ENCODE data around the gene MRPS16. TPM values are rescaled to one million over a fixed set of nuclear protein-coding genes. Genes with fewer than 3 reads are reported as not detected.

The MRPS16 gene
- total RNA-seq, 4 donors from 2014 or later = 37.4 to 43.5 (median 40.3) TPM

- Histone ChIP-seq H3K27ac (no peak overlapping the region), H3K27me3 (no peaks in the 10 kb centered on the region), H3K9me3 (no peaks in the 10 kb centered on the region), H3K4me1 (no peaks in the 10 kb centered on the region), H3K4me3 (no peak overlapping the region), H3K36me3 (peaks cover 0 to 25% of the 10 kb centered on the region in 2 donors)
- no peak for TF ChIP-seq EP300 (IDR thresholded peaks at IDR 0.05)
- TF ChIP-seq CTCF (IDR thresholded peaks at IDR 0.05) = no peak
- no peak for TF ChIP-seq POLR2A (IDR thresholded peaks at IDR 0.05)
- no peak for TF ChIP-seq POLR2AphosphoS5 (IDR thresholded peaks at IDR 0.05)
- ATAC-seq = no peak
These were observed 26.9 kb downstream of the MRPS16 start for GRCh38 chr10:73225518-73225917.

GRCh38 chr10:73220989-73221388 is 31.5 kb downstream of the MRPS16 start:
- no peaks in the 10 kb centered on the region for H3K9me3 ChIP-seq
- no peak for ATAC-seq
- no peak overlapping the region for H3K27ac ChIP-seq
- TF ChIP-seq POLR2A (IDR thresholded peaks at IDR 0.05) = no peak
- no peak for TF ChIP-seq POLR2AphosphoS5 (IDR thresholded peaks at IDR 0.05)
- no peak for TF ChIP-seq EP300 (IDR thresholded peaks at IDR 0.05)
- no peak for TF ChIP-seq CTCF (IDR thresholded peaks at IDR 0.05)
- WGBS, 2 donors (ENCODE audit: low coverage in 1 of 2) = 88 to 100% methylated on average over 1 of the region's 1 CpG
- no peaks in the 10 kb centered on the region for H3K4me1 ChIP-seq
- H3K36me3 ChIP-seq = peaks cover 0 to 26% of the 10 kb centered on the region in 2 donors
- H3K27me3 ChIP-seq = no peaks in the 10 kb centered on the region
- no peak overlapping the region for H3K4me3 ChIP-seq

- Histone ChIP-seq H3K9me3 (no peaks in the 10 kb centered on the region), H3K4me1 (no peaks in the 10 kb centered on the region), H3K36me3 (peaks cover 0 to 26% of the 10 kb centered on the region in 2 donors), H3K27ac (no peak overlapping the region), H3K4me3 (no peak overlapping the region), H3K27me3 (no peaks in the 10 kb centered on the region)
- ATAC-seq = no peak
- TF ChIP-seq POLR2AphosphoS5 (IDR thresholded peaks at IDR 0.05) (no peak), EP300 (IDR thresholded peaks at IDR 0.05) (no peak), POLR2A (IDR thresholded peaks at IDR 0.05) (no peak), CTCF (IDR thresholded peaks at IDR 0.05) (no peak)
These were observed 33.1 kb downstream of the MRPS16 start for GRCh38 chr10:73219384-73219783.

GRCh38 chr10:73218431-73219191 is 33.8 kb downstream of the MRPS16 start:
- H3K27me3 ChIP-seq = no peaks in the 10 kb centered on the region
- WGBS, 2 donors (ENCODE audit: low coverage in 1 of 2) = 94 to 96% methylated on average over 2 of the region's 2 CpGs
- no peak for ATAC-seq
- H3K4me3 ChIP-seq = no peak overlapping the region
- H3K36me3 ChIP-seq = peaks cover 0 to 26% of the 10 kb centered on the region in 2 donors
- no peaks in the 10 kb centered on the region for H3K9me3 ChIP-seq
- TF ChIP-seq POLR2A (IDR thresholded peaks at IDR 0.05) = no peak
- no peak for TF ChIP-seq POLR2AphosphoS5 (IDR thresholded peaks at IDR 0.05)
- TF ChIP-seq CTCF (IDR thresholded peaks at IDR 0.05) = no peak
- TF ChIP-seq EP300 (IDR thresholded peaks at IDR 0.05) = no peak
- H3K4me1 ChIP-seq = no peaks in the 10 kb centered on the region
- H3K27ac ChIP-seq = no peak overlapping the region

- H3K9me3 ChIP-seq = no peaks in the 10 kb centered on the region
- no peak overlapping the region for H3K4me3 ChIP-seq
- TF ChIP-seq POLR2A (IDR thresholded peaks at IDR 0.05) (no peak), CTCF (IDR thresholded peaks at IDR 0.05) (no peak), EP300 (IDR thresholded peaks at IDR 0.05) (no peak), POLR2AphosphoS5 (IDR thresholded peaks at IDR 0.05) (no peak)
- no peaks in the 10 kb centered on the region for H3K27me3 ChIP-seq
- peaks cover 0 to 26% of the 10 kb centered on the region in 2 donors for H3K36me3 ChIP-seq
- WGBS, 2 donors (ENCODE audit: low coverage in 1 of 2) = 86 to 100% methylated on average over 2 of the region's 2 CpGs
- ATAC-seq = no peak
- H3K27ac ChIP-seq = no peak overlapping the region
- peaks cover 0 to 6% (median 0%) of the 10 kb centered on the region in 3 donors for H3K4me1 ChIP-seq
These were observed 34.8 kb downstream of the MRPS16 start for GRCh38 chr10:73217628-73218027.

All from gastroesophageal sphincter (tissue), 4 donors.